BLaER1 treated with 17β-estradiol and CSF1 and Interleukin-3, amounts not matched to agents 10 nM and 100 nM (cell line): ENCODE data around the gene ITPKB.

Experiments
- H3K27ac ChIP-seq, 11 experiments: shearing (Covaris generic); formaldehyde crosslinking; 2 replicates each; pipeline ENCODE4 v1.8.1; 2022
- H3K27me3 ChIP-seq, 11 experiments: shearing (Covaris generic); formaldehyde crosslinking; 2 replicates each; pipeline ENCODE4 v1.8.1; 2022
- H3K36me3 ChIP-seq, 11 experiments: shearing (Covaris generic); formaldehyde crosslinking; 2 replicates each; pipeline ENCODE4 v1.8.1; 2022
- H3K4me1 ChIP-seq, 10 experiments: shearing (Covaris generic); formaldehyde crosslinking; 2 replicates each; pipeline ENCODE4 v1.8.1; 2022
- H3K4me2 ChIP-seq, 11 experiments: shearing (Covaris generic); formaldehyde crosslinking; 2 replicates each; pipeline ENCODE4 v1.8.1; 2022
- H3K4me3 ChIP-seq, 10 experiments: shearing (Covaris generic); formaldehyde crosslinking; 2 replicates each; pipeline ENCODE4 v1.8.1; 2022
- H3K9ac ChIP-seq, 11 experiments: shearing (Covaris generic); formaldehyde crosslinking; 2 replicates each; pipeline ENCODE4 v1.8.1; 2022
- H3K9me3 ChIP-seq, 11 experiments: shearing (Covaris generic); formaldehyde crosslinking; replicated peaks in 1 of 11; 2 replicates each; pipeline ENCODE4 v1.8.1; 2022
- H4K20me1 ChIP-seq, 11 experiments: shearing (Covaris generic); formaldehyde crosslinking; 2 replicates each; pipeline ENCODE4 v1.8.1; 2022
- Cebpa-rat ChIP-seq, 11 experiments: shearing (Covaris generic); IDR thresholded peaks; 2 replicates each; pipeline ENCODE4 v1.8.1; 2022

ITPKB gene

GRCh38 chr1:226631229-226632000 lies 107.7 kb downstream of the ITPKB start:
- no peak overlapping the region for H3K4me3 ChIP-seq
- no peaks in the 10 kb centered on the region for H3K27me3 ChIP-seq
- peaks cover 0 to 33% (median 12%) of the 10 kb centered on the region in 11 experiments; a peak in 11 of 22 replicates for H4K20me1 ChIP-seq
- no peak for TF ChIP-seq Cebpa-rat (IDR thresholded peaks at IDR 0.05)
- peak overlapping the region; percentile 70 to 89 (median 82) for H3K4me2 ChIP-seq
- H3K27ac ChIP-seq = peak overlapping the region in 4 of 11 experiments; percentile 13 to 35 (median 29); a peak in 3 of 22 replicates
- H3K9ac ChIP-seq = peak overlapping the region in 7 of 11 experiments; percentile 12 to 58 (median 36); a peak in 8 of 22 replicates
- H3K9me3 ChIP-seq = peaks cover 0 to 9% (median 0%) of the 10 kb centered on the region in 11 experiments; a peak in 2 of 22 replicates
- H3K4me1 ChIP-seq = peaks cover 59 to 82% (median 76%) of the 10 kb centered on the region in 10 experiments
- H3K36me3 ChIP-seq = peaks cover 0 to 6% (median 0%) of the 10 kb centered on the region in 11 experiments; a peak in 4 of 22 replicates

GRCh38 chr1:226630592-226630991 lies 108.5 kb downstream of the ITPKB start:
- H4K20me1 ChIP-seq = peaks cover 0 to 25% (median 5%) of the 10 kb centered on the region in 11 experiments; a peak in 9 of 22 replicates
- H3K9me3 ChIP-seq = peaks cover 0 to 9% (median 0%) of the 10 kb centered on the region in 11 experiments; a peak in 2 of 22 replicates
- H3K9ac ChIP-seq = no peak overlapping the region
- peaks cover 54 to 78% (median 71%) of the 10 kb centered on the region in 10 experiments for H3K4me1 ChIP-seq
- H3K27me3 ChIP-seq = no peaks in the 10 kb centered on the region
- peaks cover 0 to 6% (median 0%) of the 10 kb centered on the region in 11 experiments; a peak in 3 of 22 replicates for H3K36me3 ChIP-seq
- 0 out of 22 replicates have a peak overlapping the region, but pooled peaks of 1 of the 11 experiments have one; percentile 35 for H3K27ac ChIP-seq
- TF ChIP-seq Cebpa-rat (IDR thresholded peaks at IDR 0.05) = no peak
- no peak overlapping the region for H3K4me3 ChIP-seq
- H3K4me2 ChIP-seq = peak overlapping the region; percentile 70 to 89 (median 82); a peak in 16 of 22 replicates

GRCh38 chr1:226629896-226630550 lies 109.1 kb downstream of the ITPKB start:
- peak overlapping the region in 1 of 11 experiments; percentile 84; a peak in 1 of 22 replicates for H3K4me2 ChIP-seq
- no peak overlapping the region for H3K27ac ChIP-seq
- H4K20me1 ChIP-seq = peaks cover 0 to 20% (median 0%) of the 10 kb centered on the region in 11 experiments; a peak in 8 of 22 replicates
- H3K4me1 ChIP-seq = peaks cover 49 to 72% (median 66%) of the 10 kb centered on the region in 10 experiments
- no peak overlapping the region for H3K9ac ChIP-seq
- no peaks in the 10 kb centered on the region for H3K27me3 ChIP-seq
- TF ChIP-seq Cebpa-rat (IDR thresholded peaks at IDR 0.05) = no peak
- no peak overlapping the region for H3K4me3 ChIP-seq
- H3K9me3 ChIP-seq = peaks cover 0 to 9% (median 0%) of the 10 kb centered on the region in 11 experiments; a peak in 2 of 22 replicates
- peaks cover 0 to 6% (median 0%) of the 10 kb centered on the region in 11 experiments; a peak in 2 of 22 replicates for H3K36me3 ChIP-seq

- H3K27ac ChIP-seq = no peak overlapping the region
Observed at GRCh38 chr1:226629210-226629895, 109.7 kb downstream of the ITPKB start.

GRCh38 chr1:226628612-226629155 lies 110.4 kb downstream of the ITPKB start:
- Histone ChIP-seq H3K4me3 (no peak overlapping the region), H3K4me1 (peaks cover 35 to 59% (median 52%) of the 10 kb centered on the region in 10 experiments), H3K9me3 (peaks cover 0 to 9% (median 0%) of the 10 kb centered on the region in 11 experiments; a peak in 2 of 22 replicates), H3K36me3 (0 out of 22 replicates have a peak, but pooled peaks cover 0 to 6% (median 0%) of the 10 kb centered on the region in 11 experiments), H3K27me3 (no peaks in the 10 kb centered on the region), H3K4me2 (no peak overlapping the region), H4K20me1 (peaks cover 0 to 9% (median 0%) of the 10 kb centered on the region in 11 experiments; a peak in 4 of 22 replicates), H3K27ac (no peak overlapping the region), H3K9ac (no peak overlapping the region)
- TF ChIP-seq Cebpa-rat (IDR thresholded peaks at IDR 0.05) = no peak

More at GRCh38 chr1:226629210-226629895, 109.7 kb downstream of the ITPKB start:
- Histone ChIP-seq H3K27me3 (no peaks in the 10 kb centered on the region), H3K4me3 (no peak overlapping the region), H4K20me1 (peaks cover 0 to 13% (median 0%) of the 10 kb centered on the region in 11 experiments; a peak in 4 of 22 replicates), H3K9me3 (peaks cover 0 to 9% (median 0%) of the 10 kb centered on the region in 11 experiments; a peak in 2 of 22 replicates), H3K4me1 (peaks cover 42 to 65% (median 59%) of the 10 kb centered on the region in 10 experiments), H3K36me3 (peaks cover 0 to 6% (median 0%) of the 10 kb centered on the region in 11 experiments; a peak in 1 of 22 replicates), H3K9ac (no peak overlapping the region), H3K4me2 (no peak overlapping the region)
- no peak for TF ChIP-seq Cebpa-rat (IDR thresholded peaks at IDR 0.05)

GRCh38 chr1:226627924-226628611 lies 111.0 kb downstream of the ITPKB start:
- no peak overlapping the region for H3K27ac ChIP-seq
- peaks cover 0 to 3% (median 0%) of the 10 kb centered on the region in 11 experiments; a peak in 1 of 22 replicates for H4K20me1 ChIP-seq
- peaks cover 29 to 52% (median 46%) of the 10 kb centered on the region in 10 experiments for H3K4me1 ChIP-seq
- H3K36me3 ChIP-seq = 0 out of 22 replicates have a peak, but pooled peaks cover 0 to 6% (median 0%) of the 10 kb centered on the region in 11 experiments
- TF ChIP-seq Cebpa-rat (IDR thresholded peaks at IDR 0.05) = no peak
- H3K27me3 ChIP-seq = no peaks in the 10 kb centered on the region
- no peak overlapping the region for H3K9ac ChIP-seq
- peak overlapping the region in 6 of 11 experiments; percentile 14 to 41 (median 33); a peak in 6 of 22 replicates for H3K4me2 ChIP-seq
- peaks cover 0 to 9% (median 0%) of the 10 kb centered on the region in 11 experiments; a peak in 2 of 22 replicates for H3K9me3 ChIP-seq
- H3K4me3 ChIP-seq = no peak overlapping the region

- Histone ChIP-seq H4K20me1 (no peaks in the 10 kb centered on the region), H3K27me3 (no peaks in the 10 kb centered on the region), H3K9ac (no peak overlapping the region), H3K4me2 (peak overlapping the region in 6 of 11 experiments; percentile 14 to 41 (median 34); a peak in 7 of 22 replicates), H3K4me3 (no peak overlapping the region), H3K9me3 (peaks cover 3 to 13% (median 5%) of the 10 kb centered on the region in 11 experiments; a peak in 19 of 22 replicates), H3K36me3 (0 out of 22 replicates have a peak, but pooled peaks cover 0 to 6% (median 0%) of the 10 kb centered on the region in 11 experiments), H3K4me1 (peaks cover 20 to 44% (median 37%) of the 10 kb centered on the region in 10 experiments), H3K27ac (no peak overlapping the region; a peak in 1 of 22 replicates)
- no peak for TF ChIP-seq Cebpa-rat (IDR thresholded peaks at IDR 0.05)
Observed at GRCh38 chr1:226627050-226627755, 111.9 kb downstream of the ITPKB start.
